A549 (cell line): ENCODE measurements around the gene GRM5.

ENCODE experiments used
- BHLHE40 ChIP-seq: IDR thresholded peaks from 2 replicates; pipeline ENCODE4 v1.6.1; 2012; ENCODE audit warnings: low read depth, low read length, inconsistent platforms
- EP300 ChIP-seq, 2 experiments: fragments of >200 bp; sonication (Bioruptor Twin); formaldehyde crosslinking; IDR thresholded peaks; 2 replicates in 1 of 2; 3 replicates in 1 of 2; pipeline ENCODE4 v1.6.1; 2016 to 2017
- MAX ChIP-seq: IDR thresholded peaks from 2 replicates; pipeline ENCODE4 v1.6.1; 2012
- POLR2A ChIP-seq: IDR thresholded peaks from 2 replicates; pipeline ENCODE4 v1.6.1; 2012; ENCODE audit warnings: mild to moderate bottlenecking, low read length
- SREBF2 ChIP-seq: fragments of 450-650 bp; IDR thresholded peaks from 2 replicates; pipeline ENCODE4 v1.6.1; 2014; ENCODE audit warnings: mild to moderate bottlenecking, moderate library complexity
- TF ChIP-seq, protein P1 (sequence below): fragments of >200 bp; sonication (Bioruptor Twin); formaldehyde crosslinking; IDR thresholded peaks from 3 replicates; pipeline ENCODE4 v1.5.1; 2016

DNA sequence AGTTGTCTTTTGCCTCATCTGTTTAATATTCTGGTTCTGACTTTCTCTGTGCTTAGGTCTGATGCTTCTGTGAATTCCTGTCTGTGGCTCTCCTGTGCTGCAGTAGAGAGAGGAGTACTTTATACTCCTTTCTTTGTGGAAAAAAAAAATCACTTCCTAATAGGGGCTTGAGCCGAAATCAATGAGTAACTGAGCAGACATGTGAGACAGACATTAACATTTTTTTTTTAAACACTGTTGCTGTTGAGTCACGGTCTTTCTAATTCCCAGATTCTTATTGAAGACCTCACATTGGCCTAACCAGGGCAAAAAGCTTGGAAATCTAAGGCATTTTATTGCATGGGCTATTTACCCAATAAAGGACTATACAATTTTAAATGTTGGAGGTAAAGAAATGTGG, 86.1 kb downstream of the GRM5 start:
- TF ChIP-seq, protein P1, sequence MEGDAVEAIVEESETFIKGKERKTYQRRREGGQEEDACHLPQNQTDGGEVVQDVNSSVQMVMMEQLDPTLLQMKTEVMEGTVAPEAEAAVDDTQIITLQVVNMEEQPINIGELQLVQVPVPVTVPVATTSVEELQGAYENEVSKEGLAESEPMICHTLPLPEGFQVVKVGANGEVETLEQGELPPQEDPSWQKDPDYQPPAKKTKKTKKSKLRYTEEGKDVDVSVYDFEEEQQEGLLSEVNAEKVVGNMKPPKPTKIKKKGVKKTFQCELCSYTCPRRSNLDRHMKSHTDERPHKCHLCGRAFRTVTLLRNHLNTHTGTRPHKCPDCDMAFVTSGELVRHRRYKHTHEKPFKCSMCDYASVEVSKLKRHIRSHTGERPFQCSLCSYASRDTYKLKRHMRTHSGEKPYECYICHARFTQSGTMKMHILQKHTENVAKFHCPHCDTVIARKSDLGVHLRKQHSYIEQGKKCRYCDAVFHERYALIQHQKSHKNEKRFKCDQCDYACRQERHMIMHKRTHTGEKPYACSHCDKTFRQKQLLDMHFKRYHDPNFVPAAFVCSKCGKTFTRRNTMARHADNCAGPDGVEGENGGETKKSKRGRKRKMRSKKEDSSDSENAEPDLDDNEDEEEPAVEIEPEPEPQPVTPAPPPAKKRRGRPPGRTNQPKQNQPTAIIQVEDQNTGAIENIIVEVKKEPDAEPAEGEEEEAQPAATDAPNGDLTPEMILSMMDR: no peak
- TF ChIP-seq SREBF2 (no peak), EP300 (IDR thresholded peaks at IDR 0.05) (no peak), POLR2A (no peak), MAX (no peak), BHLHE40 (no peak)
